HUES64 (cell line): ENCODE data around the gene CTXN1.
A peak's percentile ranks its signal among the peaks of the same experiment; 100 is the strongest.
"Not testable (repeated sequence)": the region's sequence is repeated elsewhere in the genome, so short reads cannot be mapped to it uniquely, and the experiment has no call there.

Source experiments
- H3K27ac ChIP-seq: 2 replicates; pipeline ENCODE4 v1.7.0; 2013; ENCODE audit warnings: low read depth, low read length, inconsistent platforms
- H3K27me3 ChIP-seq: 2 replicates; pipeline ENCODE4 v1.6.1; 2013; ENCODE audit warnings: mild to moderate bottlenecking, low read length; ENCODE audit not compliant: insufficient read depth
- H3K36me3 ChIP-seq: 2 replicates; pipeline ENCODE4 v1.6.1; 2013; ENCODE audit warnings: mild to moderate bottlenecking, low read length; ENCODE audit not compliant: insufficient read depth
- H3K4me1 ChIP-seq: 2 replicates; pipeline ENCODE4 v1.6.1; 2013; ENCODE audit warnings: mild to moderate bottlenecking, low read length, moderate library complexity; ENCODE audit not compliant: insufficient read depth
- H3K4me3 ChIP-seq: 2 replicates; pipeline ENCODE4 v1.5.1; 2013; ENCODE audit warnings: mild to moderate bottlenecking, low read length, moderate library complexity
- H3K9ac ChIP-seq: 2 replicates; pipeline ENCODE4 v1.6.1; 2013; ENCODE audit warnings: mild to moderate bottlenecking, low read depth, low read length
- H3K9me3 ChIP-seq: 2 replicates; pipeline ENCODE4 v1.6.1; 2013; ENCODE audit warnings: low read depth, low read length; ENCODE audit not compliant: insufficient read depth
- WGBS: fragments of 150-250, 120-280 bp; methylation state at CpG from one replicate; pipeline ENCODE4 v1.1.7; 2013; ENCODE audit warnings: missing lambda C conversion rate; 5-methylcytosine and 5-hydroxymethylcytosine counted together

CTXN1 gene

GRCh38 chr19:7965259-7965841, 39.4 kb upstream of the CTXN1 start:
- Histone ChIP-seq H3K27me3 (no peaks in the 10 kb centered on the region), H3K4me3 (no peak overlapping the region), H3K9ac (no peak overlapping the region), H3K27ac (no peak overlapping the region), H3K9me3 (no peaks in the 10 kb centered on the region), H3K36me3 (peaks cover 94% of the 10 kb centered on the region), H3K4me1 (peaks cover 12% of the 10 kb centered on the region)
- 92% methylated on average over 12 of the region's 12 CpGs for WGBS

- Histone ChIP-seq H3K27me3 (no peaks in the 10 kb centered on the region), H3K9me3 (no peaks in the 10 kb centered on the region), H3K36me3 (peaks cover 96% of the 10 kb centered on the region), H3K4me1 (no peaks in the 10 kb centered on the region), H3K9ac (no peak overlapping the region), H3K27ac (no peak overlapping the region), H3K4me3 (no peak overlapping the region)
- 96% methylated on average over 25 of the region's 25 CpGs for WGBS
Observed at GRCh38 chr19:7963566-7963965, 37.6 kb upstream of the CTXN1 start.

- no peaks in the 10 kb centered on the region for H3K27me3 ChIP-seq
- no peak overlapping the region for H3K4me3 ChIP-seq
- H3K4me1 ChIP-seq = no peaks in the 10 kb centered on the region
- WGBS = 95% methylated on average over 22 of the region's 22 CpGs
- peaks cover 95% of the 10 kb centered on the region for H3K36me3 ChIP-seq
- H3K9ac ChIP-seq = no peak overlapping the region
- H3K9me3 ChIP-seq = no peaks in the 10 kb centered on the region
- H3K27ac ChIP-seq = no peak overlapping the region
Observed at GRCh38 chr19:7962644-7963268, 36.8 kb upstream of the CTXN1 start.

GRCh38 chr19:7961920-7962626, 36.1 kb upstream of the CTXN1 start:
- no peak overlapping the region for H3K9ac ChIP-seq
- no peak overlapping the region for H3K4me3 ChIP-seq
- H3K27me3 ChIP-seq = no peaks in the 10 kb centered on the region
- no peaks in the 10 kb centered on the region for H3K4me1 ChIP-seq
- 97% methylated on average over 12 of the region's 13 CpGs for WGBS
- no peak overlapping the region for H3K27ac ChIP-seq
- no peaks in the 10 kb centered on the region for H3K9me3 ChIP-seq
- peaks cover 88% of the 10 kb centered on the region for H3K36me3 ChIP-seq

GRCh38 chr19:7961082-7961481, 35.1 kb upstream of the CTXN1 start:
- H3K36me3 ChIP-seq = peaks cover 78% of the 10 kb centered on the region

GRCh38 chr19:7959211-7959610, 33.3 kb upstream of the CTXN1 start:
- no peaks in the 10 kb centered on the region for H3K27me3 ChIP-seq
- no peak overlapping the region for H3K9ac ChIP-seq
- H3K27ac ChIP-seq = no peak overlapping the region; the same call in 1 of the 2 replicates
- peaks cover 60% of the 10 kb centered on the region for H3K36me3 ChIP-seq
- 86% methylated on average over 6 of the region's 6 CpGs for WGBS
- H3K4me3 ChIP-seq = no peak overlapping the region
- H3K4me1 ChIP-seq = no peaks in the 10 kb centered on the region
- no peaks in the 10 kb centered on the region for H3K9me3 ChIP-seq

More at GRCh38 chr19:7961082-7961481, 35.1 kb upstream of the CTXN1 start:
- not testable (repeated sequence) for H3K9ac ChIP-seq, H3K4me3 ChIP-seq, H3K9me3 ChIP-seq, H3K4me1 ChIP-seq, H3K27ac ChIP-seq, H3K27me3 ChIP-seq
- 86% methylated on average over 4 of the region's 4 CpGs for WGBS

GRCh38 chr19:7955696-7956095, 29.8 kb upstream of the CTXN1 start:
- Histone ChIP-seq H3K27ac (no peak overlapping the region), H3K4me3 (no peak overlapping the region), H3K4me1 (no peaks in the 10 kb centered on the region), H3K27me3 (no peaks in the 10 kb centered on the region), H3K36me3 (peaks cover 25% of the 10 kb centered on the region), H3K9me3 (no peaks in the 10 kb centered on the region), H3K9ac (no peak overlapping the region)
- 88% methylated on average over 11 of the region's 11 CpGs for WGBS

- Histone ChIP-seq H3K36me3 (peaks cover 8% of the 10 kb centered on the region), H3K4me1 (no peaks in the 10 kb centered on the region), H3K9ac (no peak overlapping the region), H3K4me3 (no peak overlapping the region), H3K27me3 (no peaks in the 10 kb centered on the region), H3K27ac (no peak overlapping the region), H3K9me3 (no peaks in the 10 kb centered on the region)
- WGBS = 70% methylated on average over 7 of the region's 7 CpGs
Observed at GRCh38 chr19:7953576-7953975, 27.6 kb upstream of the CTXN1 start.

GRCh38 chr19:7953060-7953459, 27.1 kb upstream of the CTXN1 start:
- Histone ChIP-seq H3K9ac (no peak overlapping the region), H3K36me3 (peaks cover 3% of the 10 kb centered on the region; the same call in 1 of the 2 replicates), H3K4me3 (no peak overlapping the region), H3K27me3 (no peaks in the 10 kb centered on the region), H3K4me1 (no peaks in the 10 kb centered on the region), H3K9me3 (0 out of 2 replicates have a peak, but pooled peaks cover under 1% of the 10 kb centered on the region), H3K27ac (no peak overlapping the region)
- 50% methylated on average over 3 of the region's 3 CpGs for WGBS

- over 99% methylated on average over 4 of the region's 4 CpGs for WGBS
- Histone ChIP-seq H3K36me3 (peaks cover 4% of the 10 kb centered on the region; the same call in 1 of the 2 replicates), H3K4me1 (no peaks in the 10 kb centered on the region), H3K4me3 (no peak overlapping the region), H3K27ac (no peak overlapping the region), H3K9ac (no peak overlapping the region), H3K9me3 (0 out of 2 replicates have a peak, but pooled peaks cover 2% of the 10 kb centered on the region), H3K27me3 (no peaks in the 10 kb centered on the region)
Observed at GRCh38 chr19:7947939-7948338, 22.0 kb upstream of the CTXN1 start.

GRCh38 chr19:7944177-7944761, 18.3 kb upstream of the CTXN1 start:
- H3K27ac ChIP-seq = peak overlapping the region; percentile 95
- H3K9ac ChIP-seq = peak overlapping the region; percentile 91
- H3K27me3 ChIP-seq = no peaks in the 10 kb centered on the region
- H3K36me3 ChIP-seq = peaks cover 27% of the 10 kb centered on the region
- H3K9me3 ChIP-seq = 0 out of 2 replicates have a peak, but pooled peaks cover 2% of the 10 kb centered on the region
- no peaks in the 10 kb centered on the region for H3K4me1 ChIP-seq
- 32% methylated on average over 18 of the region's 18 CpGs for WGBS
- H3K4me3 ChIP-seq = peak overlapping the region; percentile 97
